ENCODE measurements around the gene ARHGEF40.

DNA sequence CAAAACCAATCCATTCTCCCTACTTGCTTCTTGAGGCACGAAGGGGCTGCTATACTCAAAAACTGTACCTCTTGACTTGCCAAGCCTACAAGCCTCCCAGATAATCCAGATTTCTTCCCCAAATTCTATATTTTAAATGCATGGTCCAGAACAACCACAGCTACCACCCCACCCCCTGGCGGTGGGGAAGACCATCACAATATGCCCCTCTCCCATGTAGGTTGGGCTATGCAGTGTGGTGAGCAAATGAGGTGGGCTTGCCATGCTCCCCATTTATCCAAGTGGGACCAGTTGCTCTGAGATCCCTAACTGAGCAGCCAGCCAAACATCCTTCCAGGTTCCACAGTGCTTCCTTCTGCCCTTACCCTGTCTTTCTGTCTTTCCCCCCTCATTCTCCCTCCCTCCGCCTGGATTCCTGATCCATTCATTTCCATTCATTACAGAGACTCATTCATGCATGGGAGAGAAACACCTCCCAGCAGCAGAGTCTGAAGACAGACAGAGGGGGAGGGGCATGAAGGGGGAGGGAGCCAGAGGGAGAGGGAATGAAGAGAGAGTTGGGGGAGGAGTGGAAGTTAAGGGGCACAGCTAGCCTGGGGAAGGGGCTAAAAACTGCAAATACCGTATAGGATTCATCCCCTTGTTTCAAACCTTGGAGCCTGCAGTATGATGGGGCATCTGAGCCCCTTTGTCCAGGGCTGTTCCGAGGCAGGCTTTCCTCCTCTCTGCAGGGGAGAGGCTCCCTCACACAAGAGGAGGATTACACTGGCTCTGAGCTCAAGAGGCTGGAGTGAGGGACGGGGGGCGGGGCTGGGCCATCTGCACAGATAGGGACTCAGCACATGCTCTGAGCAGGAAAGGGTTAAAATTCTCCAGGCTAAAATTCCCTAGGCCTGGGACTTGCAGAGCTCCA, 23.9 kb downstream of the ARHGEF40 start:
- TF ChIP-seq, protein P1, sequence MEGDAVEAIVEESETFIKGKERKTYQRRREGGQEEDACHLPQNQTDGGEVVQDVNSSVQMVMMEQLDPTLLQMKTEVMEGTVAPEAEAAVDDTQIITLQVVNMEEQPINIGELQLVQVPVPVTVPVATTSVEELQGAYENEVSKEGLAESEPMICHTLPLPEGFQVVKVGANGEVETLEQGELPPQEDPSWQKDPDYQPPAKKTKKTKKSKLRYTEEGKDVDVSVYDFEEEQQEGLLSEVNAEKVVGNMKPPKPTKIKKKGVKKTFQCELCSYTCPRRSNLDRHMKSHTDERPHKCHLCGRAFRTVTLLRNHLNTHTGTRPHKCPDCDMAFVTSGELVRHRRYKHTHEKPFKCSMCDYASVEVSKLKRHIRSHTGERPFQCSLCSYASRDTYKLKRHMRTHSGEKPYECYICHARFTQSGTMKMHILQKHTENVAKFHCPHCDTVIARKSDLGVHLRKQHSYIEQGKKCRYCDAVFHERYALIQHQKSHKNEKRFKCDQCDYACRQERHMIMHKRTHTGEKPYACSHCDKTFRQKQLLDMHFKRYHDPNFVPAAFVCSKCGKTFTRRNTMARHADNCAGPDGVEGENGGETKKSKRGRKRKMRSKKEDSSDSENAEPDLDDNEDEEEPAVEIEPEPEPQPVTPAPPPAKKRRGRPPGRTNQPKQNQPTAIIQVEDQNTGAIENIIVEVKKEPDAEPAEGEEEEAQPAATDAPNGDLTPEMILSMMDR (IDR thresholded peaks at IDR 0.05; ENCODE audit: low read depth, low read length, poor library complexity, severe bottlenecking), result no peak
- no peak for TF ChIP-seq EZH2phosphoT487 (IDR thresholded peaks at IDR 0.05; ENCODE audit: borderline replicate concordance, low read length)
